ENCODE measurements around the gene CFAP20DC.

GRCh38 chr3:59017617-59017984, 32.2 kb downstream of the CFAP20DC start:
- TF ChIP-seq CTCF (conservative IDR thresholded peaks at IDR 0.05; ENCODE audit: low read length) (no peak), EZH2phosphoT487 (IDR thresholded peaks at IDR 0.05; ENCODE audit: borderline replicate concordance, low read depth, low read length) (no peak)
